RKO (cell line): ENCODE data around the gene IL17F.

Experiments
- DNase-seq: peaks from one replicate; pipeline ENCODE4 v3.0.0-alpha.2; 2016; ENCODE audit warnings: low spot score

The IL17F gene

DNA sequence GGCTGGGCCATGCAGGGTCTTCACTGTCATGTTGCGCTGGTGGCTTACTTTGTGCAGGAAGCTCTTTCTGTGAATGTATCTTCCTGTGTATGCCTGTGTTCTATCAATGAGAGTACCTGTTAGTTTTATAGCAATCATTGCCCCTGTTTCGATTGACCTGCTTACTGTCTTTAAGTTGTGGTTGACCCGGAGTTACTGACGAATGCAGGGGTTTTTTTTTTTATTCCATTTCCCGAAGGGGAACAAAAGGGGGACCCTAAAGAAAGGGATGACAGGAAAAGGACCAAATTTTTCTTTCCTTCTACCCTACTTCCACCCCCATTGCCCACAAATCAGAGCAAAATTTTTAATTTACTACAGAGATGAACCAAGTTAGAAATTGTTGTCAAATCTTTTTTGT, at the start of gene IL17F:
Gene IL17F (minus strand): TSS at position 101 of the 400 bp plus-strand sequence. CDS start 71 bp downstream, at position 30.
- no peak for DNase-seq

DNA sequence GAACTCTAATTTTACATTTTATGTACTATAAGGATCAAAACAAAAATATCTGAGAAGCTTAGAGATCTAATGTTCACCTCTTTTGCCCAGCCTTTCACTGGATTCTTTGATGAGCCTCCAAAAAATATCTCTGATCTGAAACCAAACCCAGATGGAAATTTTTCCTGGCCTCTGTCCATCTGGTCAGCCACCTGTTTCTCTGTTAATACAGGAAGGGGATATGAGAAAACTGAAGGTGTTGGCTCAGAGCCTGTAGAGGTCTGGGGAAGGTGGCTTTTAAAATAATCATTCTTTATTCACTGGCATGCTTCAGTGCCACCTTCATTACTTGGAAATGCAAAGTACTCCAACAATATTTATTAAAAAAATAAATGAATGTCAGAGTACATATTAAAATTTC, 48.8 kb upstream of the IL17F start:
- no peak for DNase-seq

DNA sequence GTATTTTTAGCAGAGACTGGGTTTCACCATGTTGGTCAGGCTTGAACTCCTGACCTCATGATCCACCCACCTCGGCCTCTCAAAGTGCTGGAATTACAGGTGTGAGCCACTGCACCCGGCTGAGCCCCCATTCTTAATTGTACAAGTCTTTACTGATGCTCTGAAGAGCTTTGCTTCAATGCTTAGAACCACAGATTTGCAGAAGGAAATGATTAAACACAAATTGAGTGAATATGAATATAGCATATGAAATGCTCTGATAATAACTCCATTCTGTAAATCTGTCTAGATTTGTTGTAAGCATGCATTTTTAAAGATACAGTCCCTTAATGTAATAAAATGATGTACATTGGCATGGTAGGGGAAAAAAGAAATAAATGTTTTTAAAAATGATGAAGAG, 44.5 kb upstream of the IL17F start:
- DNase-seq, result no peak

DNA sequence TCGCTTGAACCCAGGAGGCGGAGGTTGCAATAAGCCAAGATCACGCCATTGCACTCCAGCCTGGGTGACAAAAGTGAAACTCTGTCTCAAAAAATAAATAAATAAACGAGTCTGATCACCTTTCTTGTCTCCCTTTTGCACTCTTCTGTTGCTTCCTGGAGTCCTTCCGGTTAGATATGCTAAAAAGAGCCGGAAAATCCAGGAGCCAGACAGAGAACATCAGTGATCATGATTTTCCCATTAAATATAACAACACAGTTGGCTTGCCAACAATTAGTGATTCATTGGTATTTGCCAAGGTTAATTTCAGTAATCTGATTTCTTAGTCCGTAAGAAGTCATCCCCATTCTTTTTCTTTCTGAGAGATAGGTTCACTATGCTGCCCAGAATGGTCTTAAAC, 43.9 kb upstream of the IL17F start:
- no peak for DNase-seq

DNA sequence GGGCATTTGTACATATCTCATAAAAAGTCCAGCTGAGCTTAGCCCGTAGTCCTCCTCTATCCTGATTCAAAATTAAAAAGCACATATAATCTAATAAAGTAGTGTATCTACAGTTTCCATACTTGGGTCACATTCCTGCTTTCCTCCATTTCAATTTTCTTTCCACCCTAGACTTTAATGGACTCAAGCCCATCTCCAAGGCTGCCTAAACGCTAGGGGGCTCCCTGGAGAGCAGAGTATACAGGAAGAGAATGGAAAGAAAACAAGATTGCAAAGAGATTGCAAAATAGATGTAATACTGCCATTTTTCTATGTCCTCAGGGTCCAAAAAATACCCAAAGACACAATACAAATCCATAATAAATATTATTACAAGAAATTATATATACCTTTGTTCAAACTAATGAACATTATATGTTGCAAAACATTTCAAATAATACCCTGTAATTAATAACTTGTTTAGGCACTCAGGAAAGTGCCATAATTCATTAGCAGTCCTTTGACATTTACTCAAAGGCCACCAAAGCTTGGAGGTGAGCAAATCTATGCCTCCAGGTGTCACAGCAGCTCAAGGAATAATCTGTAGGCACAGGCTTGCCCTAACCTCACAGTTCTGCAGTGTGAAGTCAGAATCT, 42.6 kb upstream of the IL17F start:
- peak; percentile 84 for DNase-seq

DNA sequence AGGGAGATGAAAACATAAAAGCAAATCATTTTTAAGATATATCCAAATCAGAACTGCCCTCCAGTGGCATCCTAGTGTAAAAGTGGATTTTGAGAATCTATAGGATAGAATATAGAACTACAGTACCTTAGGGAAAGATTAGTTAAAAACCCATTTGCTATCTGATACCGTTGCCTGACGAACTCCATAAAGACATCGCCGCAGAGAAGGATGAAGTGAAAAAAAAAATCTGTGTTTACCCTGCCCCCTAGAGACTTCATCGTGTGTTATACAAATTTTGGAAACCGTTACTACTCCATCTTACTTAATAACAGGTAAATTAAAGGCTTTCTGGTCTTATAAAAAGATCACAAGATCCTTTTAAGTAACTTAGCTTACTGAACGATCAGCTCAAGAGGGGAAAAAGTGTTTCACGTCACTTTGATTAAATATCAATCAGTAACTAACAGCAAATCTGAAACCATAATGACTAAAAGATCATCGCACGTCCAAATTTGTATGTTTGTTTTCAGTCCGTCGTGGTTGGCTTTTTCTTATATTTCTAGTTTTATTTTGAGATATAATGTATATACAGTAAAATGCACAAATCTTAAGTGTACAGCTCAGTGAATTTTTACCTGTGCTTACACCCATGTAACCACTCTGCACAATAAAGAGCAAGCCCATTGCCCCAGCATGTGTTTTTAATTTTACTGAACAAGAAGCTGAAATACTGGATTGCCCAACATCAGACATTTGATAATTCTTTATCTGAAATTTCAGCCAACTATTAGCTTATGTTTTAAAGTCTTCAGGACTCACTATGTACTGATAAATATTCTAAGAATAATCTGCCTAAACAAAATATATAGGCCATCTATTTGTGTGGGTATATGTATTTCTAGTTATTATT, 41.1 kb upstream of the IL17F start:
- DNase-seq, result peak; percentile 64

DNA sequence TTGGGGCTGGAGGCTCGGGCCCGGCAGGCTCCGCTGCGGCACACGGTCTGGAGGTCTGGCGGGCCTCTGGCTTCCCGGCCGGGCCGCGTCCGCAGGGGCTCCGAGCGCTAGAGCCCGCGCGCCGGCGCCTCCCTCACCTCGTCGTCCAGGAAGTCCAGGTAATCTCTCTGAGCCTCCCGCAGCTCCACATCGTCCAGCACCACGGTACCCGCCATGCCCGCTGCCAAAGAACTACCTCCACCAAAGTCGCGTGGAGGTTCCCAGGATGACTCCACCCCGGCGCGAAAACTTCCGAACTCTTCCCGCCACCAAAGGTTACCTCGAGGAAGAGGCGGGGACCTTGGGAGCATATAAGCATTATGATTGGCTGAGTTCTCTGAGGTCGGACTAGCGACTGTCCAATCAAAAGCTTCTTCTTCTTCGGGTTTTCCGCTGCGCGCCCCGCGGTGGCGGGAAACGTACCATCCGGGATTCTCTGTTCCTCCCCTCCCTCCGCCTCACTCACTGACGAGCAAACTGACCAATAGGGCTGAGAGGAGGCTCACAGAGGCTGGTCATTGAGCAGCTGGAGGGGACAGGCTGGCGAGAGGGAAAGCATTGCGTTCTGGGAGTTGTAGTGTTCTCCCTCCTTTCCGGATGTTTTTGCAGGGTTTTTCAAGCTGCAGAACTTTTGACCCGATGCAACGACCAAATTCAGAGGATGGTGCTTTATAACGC, 40.3 kb upstream of the IL17F start, which contains the start of gene MCM3:
Gene MCM3 (minus strand): TSS at position 283 of the 717 bp plus-strand sequence. CDS start 68 bp downstream, at position 215.
- peak; percentile 100 for DNase-seq

DNA sequence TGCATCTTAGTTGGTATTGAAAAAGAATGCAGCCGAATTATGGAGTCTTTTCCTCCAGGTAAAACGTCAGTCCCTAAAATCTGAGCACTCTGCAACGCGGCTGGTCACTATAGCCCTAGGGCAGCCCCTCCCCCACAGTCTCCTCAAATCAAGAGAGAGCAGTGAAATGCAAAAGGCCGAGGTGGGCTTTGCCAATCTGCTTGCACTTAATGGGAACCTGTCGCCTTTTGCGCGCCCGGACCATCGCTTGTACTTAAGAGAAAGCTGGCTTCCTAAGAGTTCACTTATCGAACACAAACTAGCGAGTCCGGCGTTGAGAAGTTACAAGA, 39.8 kb upstream of the IL17F start:
- DNase-seq, result peak; percentile 67

DNA sequence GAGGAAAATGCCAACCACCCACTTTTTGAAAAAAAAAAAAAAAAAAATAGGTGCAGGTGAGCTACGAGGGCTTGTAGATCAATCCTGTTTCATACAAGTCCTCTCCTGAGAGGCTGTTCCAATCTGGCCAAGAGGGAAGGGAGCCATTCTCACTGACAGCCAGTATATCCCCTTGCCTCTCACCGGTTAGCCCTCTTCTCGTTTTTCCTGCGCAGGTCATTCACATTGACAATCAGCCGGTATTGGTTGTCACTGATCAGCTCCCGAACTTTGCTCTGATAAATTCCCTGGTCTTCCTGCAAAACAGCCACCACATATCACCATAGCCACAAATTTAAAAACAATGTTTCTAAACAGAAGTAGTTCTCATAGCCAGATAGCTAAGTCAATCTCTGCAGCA, 38.8 kb upstream of the IL17F start:
- no peak for DNase-seq

DNA sequence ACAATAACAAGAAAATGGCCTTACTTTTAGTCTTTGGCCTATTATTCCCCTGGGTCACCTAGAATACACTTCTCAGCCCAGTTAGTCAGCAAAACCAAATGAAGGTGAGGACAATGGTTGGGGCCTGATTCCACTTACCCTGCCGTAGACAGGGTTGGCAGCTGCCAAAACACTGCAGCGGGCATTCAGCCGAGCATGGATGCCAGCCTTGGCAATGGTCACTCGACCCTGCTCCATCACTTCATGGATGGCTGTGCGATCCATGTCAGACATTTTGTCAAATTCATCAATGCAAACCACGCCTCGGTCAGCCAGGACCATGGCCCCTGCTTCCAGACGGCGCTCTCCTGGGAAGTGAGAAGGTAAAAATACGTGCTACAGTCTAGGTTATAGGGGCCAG, 31.8 kb upstream of the IL17F start:
- DNase-seq, result no peak

DNA sequence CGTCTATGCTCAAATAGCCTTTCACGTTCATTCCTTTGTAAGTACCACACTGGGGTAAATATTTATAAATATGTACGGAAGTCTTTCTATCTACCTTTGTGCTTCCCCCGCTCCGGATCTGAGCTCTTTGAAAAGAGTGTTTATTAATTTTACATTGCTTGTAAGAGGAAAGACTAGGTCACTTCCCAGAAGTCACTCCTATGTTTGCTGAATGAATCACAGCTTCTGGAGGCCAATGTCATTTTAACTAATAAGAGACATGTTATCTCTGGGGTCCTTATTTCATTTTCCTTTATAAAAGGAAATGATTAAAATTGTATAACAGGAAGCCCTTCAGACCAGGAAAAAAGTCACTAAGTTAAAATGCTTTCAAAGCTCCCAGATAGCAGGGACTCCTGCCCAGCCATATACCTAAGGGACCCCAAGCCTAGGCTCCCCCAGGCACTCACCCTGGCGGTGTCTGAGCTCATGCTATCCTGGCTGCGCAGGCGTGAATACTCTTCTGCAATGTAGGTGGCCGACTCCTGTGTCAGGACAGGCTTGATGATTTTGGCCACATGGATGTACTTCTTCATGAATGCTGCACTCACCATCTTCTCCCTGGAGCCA, 27.7 kb upstream of the IL17F start:
- DNase-seq, result no peak

DNA sequence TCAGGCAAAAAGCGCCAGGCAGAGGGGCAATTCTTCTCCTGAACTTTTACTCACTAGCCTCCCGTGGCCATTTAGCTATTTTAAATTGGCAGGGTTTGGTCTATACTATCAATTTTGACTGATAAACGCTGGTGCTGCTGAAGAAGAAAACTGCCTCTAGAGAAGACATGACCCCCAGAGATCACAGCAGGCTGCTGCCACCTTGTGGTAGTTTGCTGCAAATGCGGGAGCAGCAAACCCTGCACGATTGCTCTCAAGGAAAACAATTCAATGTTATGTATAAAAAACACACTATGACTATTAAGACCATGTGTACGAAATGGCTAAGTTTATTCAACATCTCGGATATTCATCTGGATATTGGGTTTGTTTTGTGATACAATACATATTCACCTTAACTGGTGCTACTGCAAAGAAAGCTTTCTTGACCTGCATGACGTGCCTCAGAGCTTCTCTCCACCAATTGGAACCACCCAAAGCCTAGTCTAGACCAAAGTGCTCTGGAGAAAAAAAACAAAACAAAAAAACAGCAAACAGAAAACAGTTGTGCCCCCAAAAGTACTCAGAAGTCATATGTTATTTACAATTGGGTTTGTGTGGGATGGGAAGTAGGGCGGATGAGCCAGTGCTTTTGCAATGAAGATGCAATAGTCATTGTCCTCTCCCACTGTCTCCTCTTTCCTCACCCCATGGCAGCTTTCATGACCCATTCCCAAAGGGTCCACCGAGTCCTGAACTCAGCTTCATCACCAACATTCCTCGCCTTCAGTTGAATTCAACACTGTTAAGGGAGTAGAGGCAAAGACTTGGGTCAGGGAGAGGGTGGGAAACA, 19.6 kb upstream of the IL17F start:
- DNase-seq, result peak; percentile 70

DNA sequence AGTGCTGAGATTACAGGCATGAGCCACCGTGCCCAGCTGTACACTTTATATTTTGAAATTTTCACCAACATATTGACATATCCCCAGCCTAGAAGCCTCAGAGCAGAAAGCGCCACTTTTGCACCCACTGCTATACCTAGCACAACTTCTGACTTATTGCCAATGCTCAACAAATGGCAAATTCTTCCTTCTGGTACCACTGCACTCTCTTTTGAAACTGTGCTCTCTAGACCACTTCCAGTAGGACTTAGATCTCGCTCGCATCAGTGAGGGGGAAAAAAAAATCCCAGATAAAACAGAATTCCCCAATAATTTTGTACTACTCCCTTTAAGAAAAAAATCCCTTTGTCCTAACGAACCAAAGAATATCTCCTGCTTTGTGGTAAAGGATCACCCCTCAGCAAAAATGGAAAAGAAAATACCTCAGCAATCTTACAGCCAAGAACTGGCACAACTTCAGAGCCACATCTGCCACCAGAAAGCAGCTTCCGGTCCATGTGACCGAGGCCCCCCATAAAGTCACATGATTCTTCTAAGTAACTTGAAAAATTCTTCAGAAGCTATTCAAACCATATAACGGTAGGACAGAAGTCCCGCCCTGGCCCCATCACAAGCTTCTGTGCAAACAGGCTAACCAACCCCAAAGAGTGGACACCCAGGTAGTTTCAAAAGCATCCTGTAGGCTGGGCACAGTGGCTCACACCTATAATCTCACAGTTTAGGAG, 18.5 kb upstream of the IL17F start:
- no peak for DNase-seq

DNA sequence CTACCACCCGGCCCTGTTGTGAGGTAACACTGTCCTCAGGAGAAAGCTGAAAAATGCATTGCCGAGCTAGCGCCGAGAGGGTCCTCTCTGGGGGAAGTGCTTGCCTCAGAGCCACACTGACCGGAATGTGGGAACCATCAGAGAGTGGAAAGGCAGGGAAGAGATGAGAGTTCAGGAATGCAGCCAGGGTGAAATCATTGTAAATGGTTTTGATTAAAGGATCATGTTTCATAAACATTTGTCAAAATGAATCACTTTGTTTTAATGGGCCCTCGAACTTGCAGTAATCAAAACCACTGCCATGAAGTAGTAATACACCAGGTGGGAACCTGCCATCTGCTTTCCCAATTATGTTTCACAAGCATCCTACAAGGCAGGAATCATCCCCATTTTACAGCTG, 16.9 kb upstream of the IL17F start:
- no peak for DNase-seq

DNA sequence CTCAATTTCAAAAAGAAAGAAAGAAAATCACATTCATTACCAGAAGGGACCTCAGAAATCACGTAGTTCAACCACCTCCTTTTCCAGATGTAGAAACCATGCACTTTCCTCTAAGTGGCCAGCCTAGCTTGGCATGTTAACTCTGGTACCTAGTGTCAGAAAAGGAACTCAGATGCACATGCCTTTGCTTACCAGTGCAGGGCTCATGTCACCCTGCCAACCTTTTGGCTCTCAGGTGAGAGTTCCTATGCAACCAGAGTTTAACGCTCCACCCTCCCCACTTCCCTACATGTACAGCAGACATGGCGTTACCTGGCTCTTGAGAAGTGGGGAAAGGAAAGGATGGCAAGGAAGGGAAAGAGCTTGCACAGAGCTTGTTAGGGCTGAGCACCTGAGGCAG, 16.3 kb upstream of the IL17F start:
- DNase-seq, result no peak

DNA sequence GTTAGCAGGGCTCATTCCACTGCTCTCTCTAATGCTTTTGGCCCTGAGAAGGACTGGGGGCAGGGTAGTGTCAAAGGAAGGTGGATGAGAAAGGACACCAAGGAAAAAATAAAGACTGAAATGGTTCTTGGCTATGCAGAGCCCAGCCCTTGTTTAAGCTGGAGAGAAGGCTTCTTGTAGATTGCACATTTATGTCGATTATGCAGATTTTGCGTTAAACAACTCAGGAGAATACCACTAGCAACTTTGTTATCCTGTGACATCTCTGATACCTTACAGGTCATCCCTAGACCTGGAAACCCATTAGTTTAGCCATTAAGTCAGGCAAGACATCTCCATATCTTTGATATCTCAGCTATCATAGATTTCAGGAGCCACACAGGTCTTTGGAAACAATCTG, 11.1 kb upstream of the IL17F start:
- DNase-seq, result no peak

DNA sequence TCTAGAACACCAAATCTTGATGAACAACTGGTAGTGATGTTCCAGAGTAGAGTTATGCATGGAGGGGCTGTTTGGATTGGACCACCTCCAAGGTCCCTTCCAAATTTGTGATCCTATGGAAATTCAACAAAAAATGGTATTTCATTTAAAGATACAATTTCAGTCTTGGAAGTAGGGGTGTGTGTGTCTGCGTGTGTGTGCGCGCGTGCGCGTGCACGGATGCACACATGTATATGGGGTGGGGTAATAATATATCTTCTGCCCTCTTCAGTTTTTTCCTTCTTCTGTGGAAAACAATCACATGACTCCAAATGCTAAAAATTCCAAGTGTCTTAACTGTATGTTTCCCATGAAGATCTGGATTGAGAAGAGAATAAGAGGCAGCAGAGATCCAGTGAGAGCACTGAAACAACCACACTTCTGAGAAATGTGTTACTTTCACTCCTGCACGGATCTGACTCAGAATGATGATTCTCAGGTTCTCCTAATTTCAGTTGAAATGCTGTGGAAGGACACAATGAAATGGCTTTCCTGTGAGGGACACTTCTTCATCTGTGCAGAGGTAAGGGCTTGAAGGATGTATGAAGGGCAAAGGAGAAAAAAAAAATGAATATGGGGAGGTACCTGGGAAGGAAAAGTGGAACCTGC, 10.6 kb upstream of the IL17F start:
- no peak for DNase-seq

DNA sequence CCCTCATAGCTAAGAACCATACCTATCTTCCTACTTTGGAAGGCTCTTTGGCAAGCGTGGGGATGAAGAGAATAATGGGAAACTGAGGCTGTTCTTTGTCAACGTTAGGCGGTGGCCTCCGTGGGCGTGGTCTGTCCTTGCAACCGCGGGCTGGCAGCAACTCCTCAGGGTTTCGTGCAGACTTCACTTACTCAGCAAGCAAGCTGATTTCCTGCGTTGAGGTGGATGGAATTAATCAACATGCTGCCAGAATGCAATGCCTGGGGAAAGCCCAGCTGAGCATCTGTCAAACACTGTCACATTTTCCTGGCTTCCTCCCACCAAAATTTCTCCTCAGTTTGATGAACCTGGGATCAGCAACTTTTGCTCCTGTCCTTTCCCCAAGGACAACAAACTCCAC, 9.2 kb upstream of the IL17F start:
- no peak for DNase-seq

DNA sequence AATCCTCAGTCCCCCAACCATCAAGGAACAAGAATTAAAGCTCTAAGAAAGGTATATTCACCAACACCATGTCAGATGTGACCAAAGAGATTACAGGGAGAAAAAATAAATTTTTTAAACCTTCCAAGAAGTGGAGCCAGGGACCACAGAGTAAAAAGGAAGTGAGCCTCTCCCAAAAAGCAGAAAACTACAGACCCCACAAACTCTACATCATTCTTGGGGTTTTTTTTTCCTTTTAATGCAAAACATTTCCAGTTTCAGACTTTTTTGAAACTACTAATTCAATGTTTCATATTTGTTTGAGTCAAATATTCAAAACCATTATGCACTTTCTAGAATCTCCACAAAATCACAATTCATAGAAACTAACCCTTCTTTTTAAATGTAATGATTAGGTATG, 6.8 kb upstream of the IL17F start:
- no peak for DNase-seq

DNA sequence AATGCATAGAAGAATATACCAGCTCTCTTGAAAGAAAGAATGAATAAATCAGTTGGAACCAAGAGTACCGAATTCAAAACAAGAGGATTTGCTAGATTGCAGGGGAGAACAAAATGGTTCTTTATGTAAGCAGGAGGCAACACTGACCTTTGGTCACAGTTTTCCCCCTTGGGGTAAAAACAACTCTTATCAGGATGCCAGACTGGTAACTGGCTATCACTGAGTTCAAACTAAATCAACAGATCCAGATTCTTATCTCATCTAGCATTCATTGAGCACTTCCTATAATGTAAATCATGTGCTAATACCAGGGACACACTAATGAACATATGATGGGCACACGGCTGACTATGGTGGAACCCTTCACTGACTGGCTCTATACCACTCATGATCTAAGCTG, 4.8 kb upstream of the IL17F start:
- DNase-seq, result no peak
